Activated CD4-positive, CD25-positive, alpha-beta regulatory T cell (primary cell): ENCODE measurements around the gene PRUNE2.

Source experiments
- DNase-seq, 4 experiments: peaks; one replicate each; lab custom pipeline; 2025; lab: John Stamatoyannopoulos, UW

PRUNE2 gene

DNA sequence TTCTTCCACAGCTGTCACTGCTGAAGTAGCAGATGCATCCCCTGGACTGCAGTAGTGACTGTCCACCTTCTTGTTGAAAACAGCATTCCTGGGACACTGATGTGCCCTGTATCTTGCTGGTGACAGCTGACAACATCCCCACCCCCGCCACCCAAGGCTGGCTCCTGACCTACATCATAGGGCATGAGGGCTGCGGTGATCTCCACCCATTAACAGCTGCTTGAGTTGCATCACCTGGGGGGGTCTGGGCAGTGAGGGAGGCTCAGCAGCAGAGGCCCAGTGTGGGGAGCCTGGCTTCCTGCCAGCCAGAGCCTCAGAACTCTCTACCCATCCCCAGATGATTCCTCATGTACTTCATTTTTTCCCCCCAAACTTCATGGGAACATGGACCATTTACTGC lies 4.1 kb downstream of the PRUNE2 start:
- DNase-seq = no peak

DNA sequence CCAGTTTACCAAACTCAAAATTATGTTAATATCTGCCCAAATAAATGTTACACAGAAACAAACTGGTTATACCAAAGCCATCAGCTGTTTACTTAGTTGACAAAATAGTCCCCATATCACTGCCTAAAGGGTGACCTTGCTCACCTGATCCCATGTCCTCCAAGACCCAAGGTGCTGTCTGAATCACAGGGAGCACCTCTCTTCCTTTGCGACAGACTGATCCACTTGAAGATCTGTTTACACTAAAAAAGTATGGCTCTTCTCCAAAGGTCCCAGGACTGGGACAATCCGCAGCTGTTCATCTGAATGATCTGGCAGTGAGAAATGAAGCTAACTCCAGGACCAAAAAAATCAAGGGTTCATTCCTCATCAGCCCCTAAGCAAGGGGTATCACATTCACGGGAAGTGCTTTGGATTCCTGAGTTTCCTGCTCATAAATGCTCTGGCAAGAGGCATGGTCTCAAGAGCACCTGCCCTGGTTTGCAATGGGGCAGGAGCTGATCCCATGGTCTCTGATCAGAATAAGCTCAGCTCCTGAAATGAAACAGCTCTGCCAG lies 5.0 kb downstream of the PRUNE2 start:
- no peak for DNase-seq

DNA sequence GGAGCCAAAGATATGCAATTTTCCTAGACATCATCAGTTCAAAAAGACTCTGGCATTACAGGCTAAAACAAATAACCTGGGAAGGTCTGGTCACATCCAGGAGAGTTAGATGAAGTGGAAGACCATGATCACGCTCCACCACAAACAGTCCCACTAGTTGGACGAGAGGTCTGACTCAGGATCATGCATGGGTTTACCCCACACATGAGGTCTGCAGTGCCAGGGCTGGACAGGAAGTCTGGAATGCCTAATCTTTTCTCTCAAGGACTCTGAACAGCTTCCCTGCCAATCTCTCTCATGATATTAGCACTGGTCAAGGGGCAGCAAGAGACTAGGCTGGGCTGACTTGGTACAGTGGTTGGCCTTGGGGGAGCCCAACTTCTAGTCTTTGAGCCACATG lies 7.1 kb downstream of the PRUNE2 start:
- no peak for DNase-seq

DNA sequence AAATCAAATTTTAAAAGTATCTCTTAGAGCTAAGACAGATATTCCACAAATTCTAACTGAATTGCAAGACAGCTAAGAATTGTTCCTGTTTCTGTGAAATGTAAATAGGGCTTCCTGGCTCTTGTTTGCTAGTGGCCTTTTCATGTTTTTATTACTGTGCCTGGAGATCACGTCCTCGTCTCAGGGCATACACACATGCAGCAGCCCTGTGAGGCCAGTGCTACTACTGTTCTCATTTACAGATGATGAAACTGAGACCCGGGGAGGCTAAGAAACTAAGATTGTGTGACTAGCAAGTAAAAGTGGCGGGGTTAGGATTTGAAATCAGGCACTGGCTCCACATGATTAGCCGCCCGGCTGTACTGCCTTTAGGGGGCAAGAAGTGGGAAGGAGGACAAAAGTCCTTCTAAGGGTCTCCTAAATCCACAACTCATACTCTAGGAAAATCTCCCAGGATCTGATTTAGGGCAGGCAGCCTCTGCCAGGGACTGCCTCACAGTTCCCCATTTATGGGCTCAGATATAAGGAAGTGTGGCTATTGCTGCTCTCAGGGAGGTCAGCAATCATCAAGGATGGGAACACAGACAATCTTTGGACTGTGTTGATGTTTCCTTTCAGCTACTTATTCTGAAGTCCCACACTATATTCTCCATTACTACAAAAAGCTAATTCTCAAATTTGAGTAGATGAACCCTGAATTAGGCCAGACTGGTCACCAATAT lies 7.9 kb downstream of the PRUNE2 start:
- DNase-seq = no peak

DNA sequence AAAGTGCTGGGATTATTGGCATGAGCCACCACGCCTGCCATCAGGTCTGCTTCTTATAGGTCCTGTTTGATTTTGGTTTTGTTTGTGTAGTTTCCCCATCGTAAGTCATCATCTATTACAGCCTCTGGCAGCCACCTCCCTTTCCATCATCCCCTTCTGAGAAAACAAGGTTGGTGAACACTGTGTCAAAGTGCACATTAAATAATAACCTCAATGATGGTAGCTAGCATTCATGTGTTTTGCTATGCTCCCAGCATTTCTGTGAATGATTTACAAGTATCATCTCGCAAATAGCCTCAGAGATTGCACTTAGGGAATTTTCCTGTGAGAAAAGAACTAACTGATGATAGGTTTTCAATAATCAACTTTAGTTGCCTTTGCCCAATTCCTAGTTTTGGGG lies 9.9 kb downstream of the PRUNE2 start:
- DNase-seq = no peak

DNA sequence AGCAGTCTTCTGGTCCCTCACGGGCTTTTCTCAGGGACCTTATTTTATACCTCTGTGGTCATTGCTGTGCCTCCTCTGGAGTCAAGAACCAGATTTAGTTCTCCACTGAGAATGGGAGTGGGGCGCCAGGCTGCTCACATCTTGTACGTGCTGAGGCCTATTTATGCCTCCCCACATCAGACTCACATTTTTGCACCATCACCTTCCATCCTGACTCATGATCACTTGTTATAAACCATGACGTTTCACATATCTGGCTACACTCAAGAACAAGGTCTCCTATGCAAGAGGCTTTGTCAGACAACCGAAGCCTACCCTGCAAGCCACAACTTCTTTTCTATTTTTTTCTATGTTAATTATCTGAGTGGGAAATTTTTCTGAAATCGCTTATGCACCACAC lies 10.7 kb downstream of the PRUNE2 start:
- DNase-seq = no peak

DNA sequence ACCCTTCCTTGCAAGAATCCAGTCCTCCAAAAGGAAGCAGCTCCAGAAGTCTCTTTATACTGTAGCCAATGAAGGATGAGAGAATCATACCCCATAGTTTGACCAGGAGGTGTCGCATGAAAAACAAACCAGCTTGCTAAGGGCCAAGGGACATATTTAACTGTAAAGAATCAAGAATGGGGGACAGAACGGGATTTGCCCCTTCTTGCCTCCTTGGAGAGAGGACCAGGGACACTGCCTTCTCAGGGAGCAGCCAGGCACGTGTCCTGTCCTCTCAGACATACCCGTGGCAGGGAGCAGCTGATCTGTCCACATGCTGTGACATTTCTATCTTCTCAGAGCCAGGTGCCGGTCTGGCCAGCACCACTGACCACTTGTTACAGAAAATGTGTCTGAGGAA lies 11.7 kb downstream of the PRUNE2 start:
- DNase-seq = no peak

DNA sequence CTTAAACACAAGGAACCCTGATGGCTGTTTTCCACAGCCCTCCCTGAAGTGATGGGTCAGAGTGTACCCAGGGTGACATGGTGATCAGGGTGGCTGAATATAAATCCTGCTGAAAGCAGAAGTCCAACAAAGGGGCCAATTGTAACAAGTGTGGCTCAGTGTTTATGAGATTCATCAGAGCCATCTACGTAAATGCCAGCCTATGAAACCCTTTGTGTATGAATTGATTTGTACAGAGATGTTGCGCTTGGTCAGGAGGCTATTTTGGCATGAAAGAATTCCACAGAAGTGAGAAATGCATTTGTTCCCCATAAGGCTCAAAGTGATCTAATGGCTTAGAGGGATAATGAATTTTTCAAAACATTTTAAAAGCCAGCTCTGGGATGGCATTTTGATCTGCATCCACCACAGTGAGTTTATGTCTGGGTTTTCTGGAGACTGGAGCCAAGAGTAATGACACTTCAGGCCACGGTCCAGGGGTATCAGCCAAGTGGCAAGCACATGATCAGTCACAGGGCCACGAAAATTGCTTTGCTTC lies 12.4 kb downstream of the PRUNE2 start:
- no peak for DNase-seq

DNA sequence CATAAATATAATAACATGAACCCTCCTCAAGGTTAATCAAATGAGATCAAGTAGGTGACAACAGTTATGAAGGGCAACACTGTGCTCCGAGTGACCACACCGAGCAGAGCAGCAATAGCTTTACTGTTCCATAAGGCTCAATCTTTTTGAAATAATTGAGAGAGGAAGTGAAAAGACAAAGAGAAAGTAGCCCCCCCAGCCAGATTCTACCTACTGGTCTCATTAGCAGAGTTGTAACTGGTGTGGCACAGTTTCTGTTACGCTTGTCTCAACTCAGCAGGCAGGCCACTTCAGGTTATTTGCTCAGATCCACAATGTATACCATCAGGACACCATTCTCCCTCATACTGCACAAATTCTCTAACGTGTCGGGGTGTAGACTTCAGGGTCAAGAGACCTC lies 14.0 kb downstream of the PRUNE2 start:
- DNase-seq = no peak

DNA sequence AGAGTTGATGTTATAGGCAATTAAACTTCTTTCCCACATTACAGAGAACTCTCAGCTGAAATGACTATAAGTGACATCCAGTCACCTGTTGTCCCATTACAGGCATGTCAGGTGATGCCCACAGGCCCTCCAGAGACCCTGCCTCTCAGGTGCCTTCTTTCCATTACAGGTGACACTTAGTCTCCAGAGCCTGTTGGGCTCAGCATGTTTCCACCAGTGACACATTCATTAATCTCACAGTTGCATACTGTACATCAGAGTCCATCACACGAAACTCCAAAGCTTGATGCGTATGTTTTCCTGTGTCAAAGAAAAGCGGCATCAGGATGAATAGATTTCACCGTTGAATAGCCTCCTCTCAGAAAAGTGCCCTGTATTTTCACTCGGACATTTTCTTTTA lies 14.6 kb downstream of the PRUNE2 start:
- DNase-seq = no peak

DNA sequence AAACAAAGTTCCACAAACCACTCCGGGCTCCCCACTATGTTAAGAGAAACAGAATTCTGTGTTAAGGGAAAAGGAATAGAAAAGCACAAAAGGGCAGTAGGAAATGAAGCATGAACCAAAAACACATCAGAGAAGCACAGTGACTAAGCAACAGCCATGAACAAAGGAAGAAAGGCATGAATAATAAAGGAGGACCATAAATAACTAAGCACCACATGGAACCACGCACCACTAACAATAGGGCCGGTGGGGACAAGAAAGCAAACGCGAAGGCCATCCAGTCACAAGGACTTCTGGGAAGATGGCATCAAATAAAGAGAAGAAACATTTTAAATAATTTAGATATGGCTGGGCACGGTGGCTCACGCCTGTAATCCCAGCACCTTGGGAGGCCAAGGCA lies 18.0 kb downstream of the PRUNE2 start:
- DNase-seq = no peak

DNA sequence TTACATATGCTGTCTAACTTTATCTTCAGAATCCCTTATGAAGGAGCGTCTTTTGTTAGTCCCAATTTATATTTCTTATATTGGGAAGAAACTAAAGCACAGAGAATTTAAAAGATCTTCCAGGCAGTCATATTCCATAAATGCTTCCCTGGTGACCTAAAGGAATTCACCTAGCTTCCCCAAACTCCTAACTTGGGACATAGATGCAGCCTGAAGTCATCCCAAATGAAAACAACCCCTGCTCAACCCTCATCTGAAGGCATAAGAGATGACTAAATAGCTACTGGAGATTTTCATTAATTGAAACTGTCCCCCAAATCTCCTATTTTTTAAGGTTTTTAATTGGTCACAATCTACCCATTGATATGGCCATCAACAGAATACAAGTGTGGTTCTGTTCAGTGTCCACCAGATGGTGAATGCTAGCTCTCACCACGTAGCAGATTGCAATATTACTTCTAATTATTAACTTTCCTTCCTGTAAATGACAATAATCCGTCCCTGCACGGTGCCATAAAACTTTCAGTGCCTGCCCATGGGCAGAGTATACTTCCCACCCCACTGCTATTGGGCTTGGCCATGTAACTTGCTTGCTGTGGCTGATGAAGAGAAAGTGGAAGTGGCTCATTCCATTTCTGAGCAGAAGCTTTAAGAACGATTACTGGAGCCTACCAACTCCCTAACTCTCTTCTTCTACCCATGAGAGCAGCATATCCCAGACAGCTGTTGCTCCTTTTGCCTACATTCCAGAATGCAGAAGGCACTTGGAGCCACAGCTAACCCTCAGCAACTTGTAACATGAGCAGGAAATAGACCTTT lies 18.7 kb downstream of the PRUNE2 start:
- DNase-seq = no peak

DNA sequence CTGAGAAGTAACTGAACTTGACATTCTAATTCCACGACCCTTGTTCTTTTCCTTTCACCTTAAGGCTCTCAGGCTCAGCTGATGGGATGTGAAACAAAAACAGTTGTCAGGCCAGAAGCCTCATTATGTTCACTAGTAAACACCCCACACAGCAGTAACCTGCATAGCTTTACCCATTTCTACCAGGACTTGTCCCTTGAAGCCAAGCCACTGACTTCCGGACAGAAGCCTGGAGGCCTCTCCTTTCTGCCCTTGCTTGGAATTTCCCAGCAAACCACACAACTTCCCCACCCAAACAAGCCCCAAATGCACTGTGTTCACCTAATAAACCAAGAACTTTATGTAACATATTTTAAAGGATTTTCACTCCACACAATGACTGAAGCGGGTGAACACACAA lies 19.6 kb downstream of the PRUNE2 start:
- DNase-seq = no peak

DNA sequence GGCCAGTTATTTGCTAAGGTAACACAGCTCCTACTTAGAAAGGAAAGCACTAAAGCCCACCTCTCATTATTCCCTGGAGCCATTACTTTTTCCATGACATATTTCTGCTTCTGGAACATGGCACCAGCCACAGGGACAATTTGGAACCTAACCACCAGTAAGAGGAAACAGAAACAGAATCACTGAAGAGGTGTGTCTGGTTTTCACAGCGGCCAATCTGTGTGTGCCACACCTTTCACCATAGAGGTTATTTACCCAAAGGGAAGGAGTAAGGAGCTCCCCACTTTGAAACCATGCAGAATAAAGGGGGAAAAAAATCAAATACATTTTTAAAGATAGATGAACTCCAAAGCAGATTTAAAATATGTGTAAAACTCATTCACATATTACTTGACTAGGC lies 21.1 kb downstream of the PRUNE2 start:
- DNase-seq = no peak

DNA sequence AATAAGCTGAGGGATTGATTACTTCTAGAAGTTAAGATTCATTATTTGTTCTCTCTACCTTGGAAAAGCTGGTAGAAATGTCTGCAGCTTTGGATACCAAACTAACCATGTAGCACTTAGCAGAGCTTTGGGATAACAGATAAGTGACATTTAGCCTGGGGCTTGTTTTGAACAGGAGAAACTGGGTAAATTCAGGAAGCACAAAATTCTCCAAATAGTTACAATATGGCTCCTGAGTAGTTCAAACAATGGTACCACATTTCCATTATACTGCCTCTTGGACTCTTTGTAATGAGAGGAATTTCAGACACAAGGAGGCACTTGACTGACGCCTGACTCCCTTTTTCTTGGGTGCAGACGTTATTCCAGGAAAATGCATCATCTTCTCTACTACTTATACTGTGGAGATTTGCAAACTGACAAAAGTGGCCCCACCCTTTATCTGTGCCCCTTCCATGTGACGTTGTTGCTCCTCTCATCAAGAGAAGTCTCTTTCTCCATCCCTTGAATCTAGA lies 22.5 kb downstream of the PRUNE2 start:
- DNase-seq = no peak

DNA sequence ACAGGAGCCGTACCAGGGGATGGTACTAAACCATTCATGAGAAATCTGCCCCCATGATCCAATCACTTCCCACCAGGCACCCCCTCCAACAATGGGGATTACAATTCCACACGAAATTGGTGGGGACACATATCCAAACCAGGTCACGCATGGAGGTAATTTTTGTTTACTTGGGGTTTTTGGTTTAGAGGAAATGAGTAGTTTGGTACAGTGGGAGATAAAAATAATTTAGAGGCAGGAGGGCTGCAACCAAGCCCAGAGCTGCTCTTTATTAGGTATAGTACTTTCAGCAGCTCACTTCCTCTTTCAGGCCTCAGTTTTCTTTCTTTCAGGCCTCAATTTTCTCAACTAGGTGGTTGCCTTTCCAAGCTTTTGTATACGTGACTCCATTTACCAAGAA lies 23.2 kb downstream of the PRUNE2 start:
- no peak for DNase-seq

DNA sequence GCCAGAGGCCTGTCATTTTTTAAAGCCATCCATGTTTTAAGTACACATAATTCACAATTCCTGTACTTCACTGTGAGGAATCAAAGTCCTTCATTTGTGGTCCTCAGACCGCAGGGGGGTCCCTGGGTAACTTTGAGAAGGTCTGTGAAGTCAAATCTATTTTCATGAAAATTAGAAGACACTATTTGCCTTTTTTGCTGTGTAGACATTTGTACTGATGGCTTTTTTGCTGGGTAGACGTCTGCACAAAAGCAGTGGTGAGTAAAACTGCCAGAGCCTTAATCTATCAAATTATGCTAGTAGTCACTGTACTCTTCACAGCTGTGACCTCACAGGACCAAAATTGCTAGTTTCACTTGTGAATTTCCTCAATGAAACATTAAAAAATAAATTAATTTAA lies 25.7 kb downstream of the PRUNE2 start:
- no peak for DNase-seq

DNA sequence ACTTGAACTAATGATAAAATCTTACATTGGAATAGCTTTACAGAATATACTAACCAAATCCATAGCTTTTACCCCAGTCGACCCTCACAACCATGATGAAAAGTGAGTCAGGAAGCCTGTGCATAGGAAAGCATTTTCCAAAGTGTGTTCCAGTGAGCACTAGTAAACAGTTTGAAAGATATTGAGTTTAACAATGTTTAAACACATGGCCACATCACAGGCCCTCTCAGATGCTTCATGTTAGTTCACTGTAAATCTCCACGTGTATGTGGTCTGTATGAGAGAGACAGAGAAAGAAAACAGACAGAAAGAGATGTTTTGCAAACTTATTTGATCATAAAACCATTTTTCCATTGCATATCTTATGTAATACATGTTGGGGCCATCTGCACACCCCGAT lies 27.0 kb downstream of the PRUNE2 start:
- DNase-seq = no peak

DNA sequence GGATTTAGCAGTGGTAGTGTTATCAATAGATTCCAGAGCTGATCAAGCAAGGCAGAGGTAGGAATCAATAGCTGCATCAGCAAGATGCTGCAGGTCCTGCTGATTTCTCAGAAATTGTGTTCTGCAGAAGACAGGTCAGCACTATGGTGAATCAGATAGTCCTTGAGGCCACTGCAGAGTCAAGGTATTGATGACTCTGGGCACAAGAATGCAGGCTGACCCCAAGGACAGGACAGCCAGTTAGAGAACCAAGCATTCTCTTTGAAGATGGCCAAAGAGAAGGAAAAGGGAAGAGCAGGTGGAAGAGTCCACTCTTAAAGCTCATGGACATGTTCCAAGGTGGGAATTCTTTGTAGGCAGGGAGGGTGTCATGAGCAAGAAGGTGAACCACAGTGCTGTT lies 28.0 kb downstream of the PRUNE2 start:
- DNase-seq = no peak

DNA sequence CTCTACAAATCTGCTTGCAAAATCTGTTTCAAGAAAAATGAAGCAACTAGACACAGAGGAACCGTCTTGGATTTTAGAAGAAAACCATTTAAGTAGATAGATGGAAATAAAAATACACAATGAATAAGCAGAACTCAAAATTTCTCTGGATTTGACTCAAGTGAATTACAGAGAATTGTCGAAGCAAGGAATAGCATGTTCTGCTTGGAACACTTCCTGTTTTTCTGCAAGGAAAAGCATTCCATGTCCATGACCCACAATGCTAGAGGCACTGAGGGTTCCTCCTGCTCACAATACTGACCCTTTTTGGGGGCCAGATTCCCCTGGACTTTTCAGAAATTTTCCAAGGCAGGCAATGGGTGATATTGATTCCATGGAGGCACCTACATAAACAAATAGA lies 29.8 kb downstream of the PRUNE2 start:
- no peak for DNase-seq

DNA sequence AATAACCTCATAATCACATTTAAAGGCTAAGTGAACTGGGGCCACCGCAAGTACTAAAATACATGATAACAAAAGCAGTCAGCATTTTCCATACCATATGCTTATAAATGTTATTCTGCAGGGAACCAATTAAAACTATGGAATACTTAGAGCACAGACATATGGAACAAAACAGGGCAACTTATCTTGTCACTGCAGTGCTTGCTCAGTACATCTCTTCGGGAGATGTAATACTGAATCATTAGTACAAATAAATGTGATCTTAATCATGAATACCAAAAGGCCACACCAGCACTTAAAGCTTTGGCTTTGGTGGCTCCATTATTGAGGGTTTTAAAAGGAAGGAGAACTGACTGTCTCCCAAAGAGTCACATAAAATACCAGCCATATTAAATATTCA lies 32.1 kb downstream of the PRUNE2 start:
- DNase-seq = no peak

DNA sequence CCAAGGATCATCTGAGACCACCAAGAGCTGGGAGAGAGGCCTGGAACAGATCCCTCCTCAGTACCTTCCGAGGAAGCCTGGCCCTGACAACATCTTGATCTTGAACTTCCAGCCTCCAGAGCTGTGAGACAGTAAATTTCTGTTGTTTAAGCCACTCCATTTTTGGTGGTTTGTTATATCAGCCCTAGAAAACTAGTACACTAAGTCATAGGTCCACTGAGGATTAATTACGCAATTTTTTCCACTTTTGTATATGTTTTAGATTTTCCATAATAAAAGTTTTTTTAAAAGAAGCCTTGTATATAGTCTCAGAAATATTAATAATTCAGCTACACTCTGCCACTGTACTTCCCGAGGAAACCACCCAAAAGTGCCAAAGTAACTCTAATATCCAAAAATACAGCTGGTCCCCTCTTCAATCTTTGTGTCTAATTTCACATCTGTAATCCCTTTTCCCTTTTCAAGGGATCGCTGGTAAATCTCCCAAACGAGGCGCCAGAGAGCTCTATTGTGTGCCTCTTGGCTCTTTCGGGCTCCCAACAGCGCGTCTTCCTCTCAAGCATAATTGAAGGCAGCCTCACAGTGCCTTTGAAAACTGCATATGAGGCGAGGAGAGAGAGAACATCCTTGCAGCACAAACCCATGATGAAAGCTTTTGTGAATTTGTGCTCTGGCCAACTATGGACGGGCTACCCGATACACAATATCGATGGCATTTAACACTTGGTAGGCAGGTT lies 32.7 kb downstream of the PRUNE2 start:
- DNase-seq = no peak
